GM18499 (cell line): Measurements from ENCODE around the gene UBA3.

Source experiments
- ATAC-seq: cut with Tn5 transposase; IDR thresholded peaks from one replicate; pipeline ENCODE4 v1.9.1; 2021; ENCODE audit warnings: moderate number of reproducible peaks; ENCODE audit not compliant: insufficient read depth, unreplicated experiment

Gene UBA3

GRCh38 chr3:69102384-69102783 lies 22.2 kb upstream of the UBA3 start:
- no peak for ATAC-seq

DNA sequence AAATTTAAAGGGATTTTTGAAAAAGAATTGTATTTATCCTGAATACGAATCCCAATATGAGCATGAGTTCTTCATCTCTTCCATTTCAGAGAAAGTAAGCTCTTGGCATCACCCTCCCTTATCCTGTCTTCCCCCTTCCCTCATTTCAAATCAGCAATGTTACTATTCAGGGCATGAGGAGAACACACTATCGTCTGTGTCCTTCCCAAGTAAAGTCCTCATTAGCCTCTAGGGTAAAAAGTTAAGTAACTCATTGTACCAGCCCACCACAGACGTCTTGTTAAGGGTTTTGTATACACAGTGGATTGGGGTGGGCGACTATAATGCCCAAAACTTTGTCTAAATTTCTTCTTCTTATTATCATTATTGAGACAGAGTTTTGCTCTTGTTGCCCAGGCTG lies 19.4 kb upstream of the UBA3 start:
- no peak for ATAC-seq

GRCh38 chr3:69097407-69098086 lies 17.4 kb upstream of the UBA3 start:
- no peak for ATAC-seq

DNA sequence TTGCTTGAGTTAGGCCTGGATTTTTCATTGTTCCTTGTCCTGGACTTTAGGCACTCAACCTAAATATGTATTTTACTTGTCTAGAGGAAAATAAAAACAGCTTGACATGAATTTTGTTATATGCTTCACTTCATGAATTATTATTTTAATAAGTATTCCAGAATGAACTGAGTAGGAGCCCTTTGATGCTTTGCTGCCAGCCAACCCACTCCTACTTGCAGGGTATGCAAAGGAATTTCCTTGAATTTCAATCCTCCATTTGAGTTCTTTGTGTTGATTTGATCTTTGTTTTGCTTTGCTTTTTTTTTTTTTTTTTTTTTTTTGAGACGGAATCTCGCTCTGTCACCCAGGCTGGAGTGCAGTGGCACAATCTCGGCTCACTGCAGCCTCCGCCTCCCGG lies 16.1 kb upstream of the UBA3 start:
- no peak for ATAC-seq

DNA sequence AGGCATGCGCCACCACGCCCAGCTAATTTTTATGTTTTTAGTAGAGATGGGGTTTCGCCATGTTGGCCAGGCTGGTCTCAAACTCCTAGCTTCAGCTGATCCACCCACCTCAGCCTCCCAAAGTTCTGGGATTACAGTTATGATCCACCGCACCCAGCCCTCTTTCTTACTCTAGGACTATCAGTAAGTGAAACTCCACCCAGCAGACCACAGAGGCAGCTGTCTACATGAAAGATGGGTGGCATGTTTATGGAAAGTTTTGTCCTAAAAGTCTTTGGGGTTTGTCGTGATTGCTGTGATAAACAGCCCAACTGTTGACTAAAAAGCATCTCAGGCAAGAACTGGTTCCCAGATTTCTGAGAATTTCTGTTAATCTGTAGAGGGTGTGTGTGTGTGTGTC lies 15.5 kb upstream of the UBA3 start:
- no peak for ATAC-seq

- no peak for ATAC-seq
Measured at GRCh38 chr3:69094467-69095205, 14.5 kb upstream of the UBA3 start.

DNA sequence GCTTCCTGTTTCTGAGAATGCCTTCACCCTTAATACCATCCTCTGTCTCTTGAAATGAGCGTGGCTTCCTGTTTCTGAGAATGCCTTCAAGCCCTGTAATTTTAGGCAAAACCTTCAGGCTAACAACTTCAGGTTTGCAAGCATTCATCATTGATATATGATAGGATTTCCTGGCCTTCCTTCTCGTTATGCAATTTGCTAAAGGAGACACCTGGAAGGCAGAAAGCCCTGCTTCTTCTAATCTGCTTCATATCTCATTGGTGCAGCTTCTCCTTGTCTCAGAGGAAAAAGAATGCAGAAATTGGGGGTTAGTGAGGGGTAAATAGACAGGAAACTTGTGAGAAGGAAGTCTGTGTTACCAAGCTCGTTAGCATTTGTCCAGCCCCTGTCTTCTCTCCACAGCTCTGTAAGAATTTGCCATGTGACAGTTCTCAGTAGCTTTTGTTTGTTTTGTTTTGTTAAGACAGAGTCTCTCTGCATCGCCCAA lies 11.9 kb upstream of the UBA3 start:
- ATAC-seq = peak; percentile 70

DNA sequence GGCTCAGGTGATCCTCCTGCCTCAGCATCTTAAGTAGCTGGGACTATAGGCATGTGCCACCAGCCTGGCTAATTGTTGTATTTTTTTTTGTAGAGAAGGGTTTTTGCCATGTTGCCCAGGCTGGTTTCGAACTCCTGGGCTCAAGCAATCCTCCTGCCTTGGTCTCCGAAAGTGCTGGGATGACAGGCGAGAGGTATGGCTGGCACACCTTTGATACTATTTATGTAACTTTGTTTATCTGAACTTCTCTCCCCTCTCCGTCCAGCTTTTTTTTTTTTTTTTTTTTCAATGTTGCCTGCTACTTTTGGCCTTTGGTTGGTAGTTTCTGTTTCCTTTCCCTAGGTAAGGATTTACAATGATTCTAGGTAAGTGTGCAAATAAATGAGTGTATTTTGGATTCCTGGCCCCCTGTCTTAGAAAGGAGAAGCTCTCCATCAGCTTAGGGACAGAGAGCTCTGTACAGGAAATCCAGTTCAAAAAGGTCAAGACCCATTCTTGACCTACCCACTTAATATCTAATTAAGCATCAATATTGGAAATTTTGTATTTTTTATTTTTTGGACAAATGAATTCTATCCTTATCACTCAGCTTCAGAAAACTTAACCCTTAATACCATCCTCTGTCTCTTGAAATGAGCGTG lies 11.3 kb upstream of the UBA3 start:
- no peak for ATAC-seq

DNA sequence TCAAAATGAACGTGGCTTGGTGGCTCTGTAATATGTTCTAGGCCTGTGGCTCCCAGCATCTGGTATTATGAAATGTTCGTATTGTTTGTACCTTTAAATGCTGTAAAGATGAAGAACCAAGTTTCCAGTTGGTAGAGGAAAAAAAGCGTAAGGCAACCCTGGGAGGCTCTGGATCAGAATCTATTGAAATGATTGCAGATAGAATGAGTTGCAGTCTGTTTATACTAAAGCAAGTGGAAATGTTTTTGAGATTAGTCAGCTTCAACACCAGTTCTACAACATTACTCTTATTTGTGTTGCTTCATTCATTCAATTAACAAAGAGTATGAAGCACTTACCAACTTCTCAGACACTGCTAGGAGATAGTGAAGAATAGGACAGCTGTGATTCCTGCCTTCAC lies 9.9 kb upstream of the UBA3 start:
- no peak for ATAC-seq

DNA sequence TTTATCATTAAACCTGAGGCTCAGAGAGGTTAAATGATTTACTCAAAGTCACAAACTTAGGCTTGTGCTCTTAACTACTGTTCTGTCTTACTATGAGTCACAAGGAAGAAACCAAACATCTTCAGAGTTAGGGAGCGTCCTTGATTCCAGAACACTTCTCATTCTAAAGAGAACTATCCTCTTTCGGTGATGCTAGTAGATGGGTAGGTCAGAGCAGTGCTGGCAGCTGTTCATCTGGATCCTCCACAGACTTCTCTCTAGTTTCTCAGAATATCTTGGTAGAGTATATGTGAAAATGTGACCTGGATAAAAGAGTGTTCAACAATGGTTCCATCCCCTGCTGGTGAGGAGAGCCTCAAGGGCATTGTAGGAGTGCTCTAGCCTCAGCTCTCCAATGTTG lies 7.9 kb upstream of the UBA3 start:
- no peak for ATAC-seq

- no peak for ATAC-seq
Measured at GRCh38 chr3:69087030-69087791, 7.0 kb upstream of the UBA3 start.

- no peak for ATAC-seq
Measured at GRCh38 chr3:69085833-69086722, 5.9 kb upstream of the UBA3 start.

DNA sequence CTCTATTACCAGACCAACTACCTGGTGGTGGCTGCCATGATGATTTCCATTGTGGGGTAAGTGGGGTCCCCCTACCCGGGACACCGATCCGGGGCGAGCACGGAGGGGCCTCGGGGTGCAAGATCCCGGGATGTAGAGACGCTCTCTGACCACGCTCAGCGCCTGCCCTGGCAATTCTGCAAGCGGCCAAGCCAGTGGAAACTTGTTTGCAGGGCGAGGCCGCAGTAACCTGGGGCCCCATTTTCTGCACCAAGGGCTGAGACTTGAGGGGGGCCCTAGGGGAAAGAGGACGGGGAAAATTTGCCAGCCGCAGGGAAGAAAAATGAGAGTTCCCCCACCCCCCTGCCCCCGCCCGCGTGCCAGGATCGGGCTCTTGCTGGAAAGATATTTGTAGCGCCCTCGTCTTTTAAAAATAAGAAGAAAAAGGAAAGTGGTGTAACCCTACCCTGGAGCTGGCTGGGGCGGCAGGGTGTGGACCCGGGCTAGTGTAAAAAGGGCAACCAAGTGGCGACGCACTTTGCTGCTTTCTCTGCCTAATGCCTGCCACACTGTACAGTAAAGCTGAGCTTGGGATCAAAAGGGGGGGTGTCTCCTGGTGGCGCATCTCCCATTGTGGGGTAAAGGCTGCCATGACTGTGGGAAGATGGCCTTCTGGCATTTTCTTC lies 5.1 kb upstream of the UBA3 start:
- ATAC-seq = no peak

DNA sequence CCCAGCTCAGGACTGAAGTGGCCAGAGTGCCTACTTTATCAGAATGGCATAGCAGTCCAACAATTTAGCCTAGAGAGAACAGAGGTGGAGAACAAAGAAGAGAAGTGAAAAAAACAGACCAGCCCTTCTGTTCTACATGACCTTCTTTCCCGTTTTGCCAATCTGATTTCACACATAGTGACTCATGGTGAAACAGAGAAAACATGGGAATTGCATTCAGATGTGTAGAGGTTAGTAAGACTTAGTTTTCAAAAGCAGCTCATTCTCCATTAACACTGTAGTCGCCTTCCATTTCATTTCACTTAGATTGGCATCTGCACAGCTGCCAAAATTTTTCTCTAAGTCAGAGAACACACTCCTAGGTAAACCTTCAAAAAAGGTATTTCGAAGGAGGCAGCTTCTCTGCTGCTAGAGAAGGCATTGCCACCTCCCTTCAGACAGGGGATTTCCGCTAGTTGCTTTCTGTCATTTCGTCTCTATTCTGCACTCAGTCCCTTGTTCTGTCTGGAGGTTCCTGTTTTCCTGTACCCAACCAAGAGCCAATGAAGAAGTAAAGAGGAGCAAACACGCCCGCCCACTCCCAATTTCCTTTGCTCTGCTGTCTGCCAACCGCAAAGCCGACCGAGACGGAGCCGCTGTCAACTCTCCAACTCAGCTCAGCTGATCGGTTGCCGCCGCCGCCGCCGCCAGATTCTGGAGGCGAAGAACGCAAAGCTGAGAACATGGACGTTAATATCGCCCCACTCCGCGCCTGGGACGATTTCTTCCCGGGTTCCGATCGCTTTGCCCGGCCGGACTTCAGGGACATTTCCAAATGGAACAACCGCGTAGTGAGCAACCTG lies 4.4 kb upstream of the UBA3 start, which contains the start of gene ARL6IP5:
Gene ARL6IP5 (plus strand): TSS at position 612 of the 842 bp plus-strand sequence. CDS start 111 bp downstream, at position 723.
- ATAC-seq = peak; percentile 40

DNA sequence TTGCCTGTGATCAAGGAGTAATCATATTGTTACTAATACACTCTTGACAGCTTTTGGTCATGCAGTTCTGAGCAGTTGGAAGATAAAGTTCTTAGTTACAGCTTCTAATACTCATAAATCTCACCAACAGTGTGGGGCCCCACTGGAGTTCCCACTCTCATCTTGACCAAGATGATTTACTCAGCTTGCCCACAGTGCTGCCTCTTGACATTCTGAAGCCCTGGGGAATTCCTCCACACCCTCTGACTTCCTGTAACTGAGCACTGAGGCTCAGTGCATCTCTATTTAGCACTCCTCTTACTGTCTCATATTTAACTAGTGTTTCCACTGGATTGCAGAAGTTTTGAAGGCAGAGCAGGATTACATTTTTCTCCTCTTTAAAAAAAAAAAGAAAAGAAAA lies 2.6 kb upstream of the UBA3 start:
- peak; percentile 59 for ATAC-seq

- no peak for ATAC-seq
Measured at GRCh38 chr3:69082361-69082760, 2.2 kb upstream of the UBA3 start.

DNA sequence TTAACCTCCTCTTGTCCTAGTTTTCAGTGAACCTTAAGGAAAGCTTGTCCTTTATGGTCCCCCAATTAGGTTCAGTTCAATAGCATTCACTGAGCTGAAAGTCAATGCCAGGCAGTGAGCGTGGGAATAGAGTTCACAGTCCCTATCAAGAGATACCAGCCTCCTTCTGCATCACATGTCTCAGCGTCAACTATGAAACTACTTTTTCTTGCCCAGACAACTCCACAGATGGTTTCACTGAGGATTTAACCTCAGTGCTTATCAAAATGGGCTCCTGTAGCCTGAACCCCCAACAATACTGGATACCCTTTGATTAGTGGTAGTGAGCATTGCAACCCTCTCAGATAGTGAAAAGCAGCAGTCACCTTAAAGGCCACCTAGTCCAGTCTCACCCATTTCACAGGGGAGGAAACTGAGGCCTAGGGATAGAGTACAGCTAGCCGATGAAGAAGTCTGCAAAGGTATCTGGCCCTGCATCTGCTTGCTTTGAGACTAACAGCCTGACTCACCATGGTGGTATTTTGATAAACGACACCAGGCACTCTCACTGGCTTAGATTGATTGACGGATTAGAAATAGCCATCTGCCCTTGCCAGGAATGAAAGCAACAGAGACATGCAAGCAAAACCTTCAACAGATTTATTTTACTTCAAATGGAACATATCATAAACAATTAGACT lies 1.6 kb upstream of the UBA3 start:
- ATAC-seq = no peak
